GM20431 (cell line): ENCODE data around the gene ZBTB39.
"Not testable (repeated sequence)": the region's sequence is repeated elsewhere in the genome, so short reads cannot be mapped to it uniquely, and the experiment has no call there.

Experiments
- in situ Hi-C: fragments of 300-500 bp; cut with MseI, MboI; formaldehyde crosslinking; loops from one replicate; pipeline ENCODE4 v1.15.0; 2020; ENCODE audit warnings: low sequenced_read_pairs; ENCODE audit not compliant: unreplicated experiment

The ZBTB39 gene

DNA sequence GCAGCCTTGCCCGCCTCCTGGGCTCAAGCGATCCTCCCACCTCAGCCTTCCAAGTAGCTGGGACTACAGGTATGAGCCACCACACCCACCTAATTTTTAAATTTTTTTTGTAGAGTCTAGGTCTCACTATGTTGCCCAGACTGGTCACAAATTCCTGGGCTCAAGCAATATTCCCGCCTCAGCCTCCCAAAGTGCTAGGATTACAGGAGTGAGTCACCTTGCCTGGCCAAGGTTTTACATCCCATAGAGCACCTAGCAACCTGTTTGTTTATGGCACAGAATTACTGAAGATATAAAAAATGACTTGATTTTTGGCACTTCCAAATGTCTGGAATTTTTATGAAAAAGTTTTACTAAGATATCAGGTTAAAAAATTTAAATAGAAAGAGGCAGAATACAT, 27.1 kb upstream of the ZBTB39 start:
- in situ Hi-C loops: no loop called here

DNA sequence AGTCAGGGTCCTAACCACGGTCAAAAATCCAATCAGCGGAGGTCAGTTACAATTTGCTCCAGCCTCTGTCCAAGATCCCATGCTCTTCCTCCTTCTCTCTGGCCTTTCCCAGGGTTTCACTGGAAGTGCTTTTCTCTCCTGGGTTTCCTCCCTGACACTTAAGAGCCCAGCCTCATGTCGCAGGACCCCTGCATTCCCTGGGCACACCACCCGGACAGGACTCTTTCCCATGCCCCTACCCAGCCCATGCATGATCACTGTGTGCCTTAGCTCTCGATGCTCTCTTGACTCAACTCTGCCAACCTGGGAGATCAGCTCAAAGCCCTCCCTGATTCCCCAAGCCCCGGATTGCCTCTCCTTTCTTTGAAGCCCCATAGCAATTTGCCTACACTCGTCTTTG, 25.4 kb upstream of the ZBTB39 start:
- in situ Hi-C loops: no loop called here

DNA sequence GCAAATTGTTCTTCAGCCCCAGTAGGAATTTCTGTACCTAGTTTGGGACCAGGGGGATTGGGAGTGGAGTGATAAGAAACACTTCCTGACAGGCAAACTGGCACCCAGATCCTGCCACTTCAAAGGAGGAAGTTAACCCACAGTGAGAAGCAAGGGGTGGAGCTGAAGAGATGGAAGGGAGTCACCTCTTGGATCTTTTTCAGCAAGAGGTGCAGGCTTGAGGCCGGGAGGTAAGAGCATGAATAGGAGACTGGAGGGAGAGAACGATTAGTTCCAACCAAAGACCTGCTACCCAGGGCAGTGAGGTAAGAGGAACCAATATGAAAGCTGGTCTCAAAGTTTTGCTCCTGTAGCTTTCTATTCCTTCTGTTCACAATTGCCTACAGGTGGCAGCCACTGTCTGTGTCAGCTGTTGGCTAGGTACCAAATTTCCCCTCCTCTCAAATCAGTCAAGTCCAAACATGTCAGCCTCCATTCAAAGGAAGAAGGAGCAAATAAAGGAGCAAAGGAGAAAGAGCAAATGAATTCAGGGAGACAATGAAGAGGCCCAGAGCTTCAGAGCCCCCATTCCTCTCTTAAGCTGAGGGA, 24.9 kb upstream of the ZBTB39 start:
- in situ Hi-C loops: no loop called here

DNA sequence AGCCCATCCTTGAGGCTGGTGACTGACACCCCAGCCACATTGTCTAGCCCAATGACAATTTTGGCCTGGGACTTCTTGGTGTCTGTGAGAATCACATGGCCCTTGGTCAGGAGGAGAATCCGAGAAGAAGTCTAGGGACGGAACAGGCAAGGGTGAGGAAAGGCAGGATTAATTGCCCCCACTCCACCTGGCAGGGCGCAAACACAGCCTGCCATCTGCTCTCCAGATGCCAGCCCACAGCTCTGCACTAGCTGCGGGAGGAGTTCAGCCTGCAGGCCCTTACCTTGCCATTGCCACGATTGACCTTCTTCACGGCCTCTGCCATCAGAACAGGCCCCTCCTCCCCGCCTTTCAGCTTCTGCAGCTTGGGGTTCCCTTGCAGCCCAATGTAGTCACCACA, 23.1 kb upstream of the ZBTB39 start:
- in situ Hi-C loops: no loop called here

DNA sequence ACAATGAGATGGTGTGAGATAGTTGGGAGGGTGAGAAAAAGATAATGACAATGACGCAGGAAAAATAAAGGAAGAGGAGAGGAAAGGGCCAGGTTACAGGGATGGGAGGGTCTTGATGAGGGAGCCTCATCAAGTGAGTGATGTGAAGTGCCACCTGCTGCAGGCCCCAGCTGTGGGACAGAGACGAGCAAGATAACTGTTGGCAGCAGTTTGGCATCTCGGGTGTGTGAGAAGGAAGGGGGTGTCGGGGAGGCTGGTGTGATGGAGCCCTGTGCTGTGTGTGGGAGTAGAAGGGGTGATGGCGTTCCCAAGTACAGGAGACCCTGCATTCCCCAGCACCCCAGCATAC, 21.4 kb upstream of the ZBTB39 start:
- in situ Hi-C loops: no loop called here

DNA sequence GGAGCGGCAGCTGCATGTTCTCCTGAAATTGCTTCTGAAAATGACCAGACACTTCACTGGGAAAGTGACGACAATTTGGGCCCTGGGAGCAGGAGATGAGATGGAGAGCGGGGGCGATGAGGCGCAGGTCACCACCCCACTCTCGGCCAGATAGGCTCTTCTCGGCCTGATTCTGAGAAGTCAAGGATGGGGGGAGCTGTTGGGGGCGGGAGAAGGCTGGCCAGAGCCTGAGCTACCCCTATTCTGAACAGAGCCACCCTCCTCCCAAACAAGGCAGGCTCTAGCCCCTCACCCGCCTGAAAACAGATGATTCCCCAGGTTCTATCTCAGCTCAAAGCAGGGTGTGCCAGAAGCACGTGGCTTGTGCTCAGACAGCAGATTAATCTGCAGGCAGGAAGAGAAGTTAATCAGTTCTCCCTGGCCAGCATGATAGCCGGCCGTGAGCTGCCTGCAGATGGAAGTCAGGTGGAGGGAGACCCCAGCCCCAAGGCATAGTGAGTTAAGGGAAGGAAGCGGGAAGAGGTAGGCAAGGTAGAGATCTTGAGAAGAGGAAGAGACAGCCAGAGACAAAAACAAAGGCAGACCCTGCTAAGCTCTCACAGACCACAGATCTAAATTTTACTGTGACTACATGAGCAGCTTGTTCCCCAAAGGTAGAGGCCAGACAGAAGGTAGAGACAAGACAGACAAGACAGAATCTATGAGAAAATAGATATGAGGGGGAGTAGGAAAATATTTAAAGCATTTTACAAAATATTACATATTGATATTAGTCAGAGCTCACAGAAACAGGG, 20.9 kb upstream of the ZBTB39 start:
- in situ Hi-C loops: no loop called here

DNA sequence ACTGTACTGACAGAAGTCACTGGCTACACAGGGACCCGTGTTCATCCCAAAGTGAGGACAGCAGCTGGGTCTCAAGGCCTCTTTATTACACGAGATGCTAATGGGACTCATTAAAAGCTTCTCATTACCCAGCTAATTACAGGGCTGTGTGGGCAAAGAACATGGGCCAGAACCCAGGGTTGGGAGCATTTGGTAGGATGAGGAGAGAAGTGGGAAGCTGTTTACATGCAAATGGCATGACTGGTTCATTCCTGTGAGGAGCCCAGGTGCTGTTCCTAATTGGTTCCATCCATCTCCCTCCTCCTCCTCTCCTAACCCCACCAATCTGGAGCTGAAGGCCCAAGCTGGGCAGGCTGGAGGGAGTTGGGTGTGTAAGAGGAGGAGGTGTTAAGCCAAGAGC, 18.9 kb upstream of the ZBTB39 start:
- in situ Hi-C loops: no loop called here

DNA sequence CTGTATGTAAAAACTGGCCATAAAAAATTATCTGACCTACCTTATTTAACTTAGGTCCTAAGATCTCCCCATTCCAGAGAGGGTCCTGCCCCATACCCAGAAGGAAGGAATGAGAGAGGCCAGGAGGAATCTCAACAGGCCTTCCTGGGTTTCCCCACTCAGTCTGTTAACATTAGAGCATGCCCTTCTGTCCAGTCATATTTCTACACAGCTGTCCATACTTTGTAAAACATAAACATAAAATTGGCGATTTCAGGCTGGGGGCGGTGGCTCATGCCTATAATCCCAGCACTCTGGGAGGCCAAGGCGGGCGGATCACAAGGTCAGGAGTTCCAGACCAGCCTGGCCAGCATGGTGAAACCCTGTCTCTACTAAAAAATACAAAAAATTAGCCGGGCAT, 16.0 kb upstream of the ZBTB39 start:
- in situ Hi-C loops: not testable (repeated sequence)

DNA sequence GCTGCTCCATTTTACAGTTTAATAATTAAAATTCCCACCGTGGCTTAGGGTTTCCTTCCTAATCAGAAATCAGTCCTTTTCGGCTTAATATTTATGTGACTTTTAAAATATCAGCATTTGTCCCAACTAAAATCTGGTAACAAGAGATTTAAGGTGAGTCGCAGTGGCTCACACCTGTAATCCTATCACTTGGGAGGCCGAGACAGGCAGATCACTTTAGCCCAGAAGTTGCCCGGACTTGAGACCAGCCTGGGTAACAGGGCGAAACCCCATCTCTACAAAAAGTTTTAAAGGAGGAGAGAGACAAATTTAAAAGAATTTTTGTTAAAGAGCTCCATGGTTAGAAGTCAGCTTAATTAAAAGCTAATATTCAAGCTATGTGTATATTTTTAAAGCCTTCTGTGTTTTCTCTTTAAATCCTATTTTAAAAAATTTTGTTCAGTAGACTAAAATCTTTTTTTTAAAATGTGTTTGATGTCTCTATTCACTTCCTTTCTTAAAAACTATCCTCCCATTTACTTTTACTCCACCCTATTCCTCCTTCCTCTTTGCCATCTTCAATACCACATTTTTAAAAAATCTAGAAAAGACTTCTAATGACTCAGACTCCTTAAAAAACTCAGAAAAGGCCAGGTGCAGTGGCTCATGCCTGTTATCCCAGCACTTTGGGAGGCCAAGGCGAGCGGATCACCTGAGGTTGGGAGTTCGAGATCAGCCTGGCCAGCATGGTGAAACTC, 13.8 kb upstream of the ZBTB39 start:
- in situ Hi-C loops: loop anchor here (10.0 kb wide), 1 partner anchor 95 kb away; the partner anchor contains the start of gene STAT6

DNA sequence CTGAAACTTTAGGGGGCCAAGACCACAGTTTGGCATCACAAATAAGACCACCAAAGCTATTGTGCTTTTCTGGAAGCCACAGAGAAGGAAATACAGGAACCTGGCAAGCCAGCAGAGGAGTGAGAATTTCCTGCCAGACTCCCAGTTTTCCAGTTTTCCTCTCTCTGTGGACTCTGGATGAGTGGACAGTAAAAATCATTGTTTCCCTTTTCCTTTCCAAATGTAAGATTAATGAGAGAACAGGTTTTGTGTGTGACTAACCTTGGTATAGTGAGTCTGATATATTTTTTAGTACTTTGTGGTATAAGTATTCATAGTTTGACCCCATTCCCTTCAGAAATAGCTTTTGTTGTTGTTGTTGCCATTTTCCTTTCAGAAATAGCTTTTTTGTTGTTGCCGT, 12.6 kb upstream of the ZBTB39 start:
- in situ Hi-C loops: loop anchor here (10.0 kb wide), 1 partner anchor 96 kb away; the partner anchor contains the start of gene STAT6

DNA sequence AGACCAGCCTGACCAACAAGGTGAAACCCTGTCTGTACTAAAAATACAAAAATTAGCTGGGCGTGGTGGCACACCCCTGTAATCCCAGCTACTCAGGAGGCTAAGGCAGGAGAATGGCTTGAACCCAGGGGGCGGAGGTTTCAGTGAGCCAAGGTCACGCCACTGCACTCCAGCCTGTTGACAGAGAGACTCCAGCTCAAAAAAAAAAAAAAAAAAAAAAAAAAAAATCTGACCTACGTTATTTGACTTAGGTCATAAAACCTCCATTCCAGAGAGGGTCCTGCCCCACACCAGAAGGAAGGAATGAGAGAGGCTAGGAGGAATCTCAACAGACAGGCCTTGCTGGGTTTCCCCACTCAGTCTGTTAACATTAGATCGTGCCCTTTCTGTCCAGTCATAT, 12.0 kb upstream of the ZBTB39 start:
- in situ Hi-C loops: loop anchor here (10.0 kb wide), 1 partner anchor 96 kb away; the partner anchor contains the start of gene STAT6

DNA sequence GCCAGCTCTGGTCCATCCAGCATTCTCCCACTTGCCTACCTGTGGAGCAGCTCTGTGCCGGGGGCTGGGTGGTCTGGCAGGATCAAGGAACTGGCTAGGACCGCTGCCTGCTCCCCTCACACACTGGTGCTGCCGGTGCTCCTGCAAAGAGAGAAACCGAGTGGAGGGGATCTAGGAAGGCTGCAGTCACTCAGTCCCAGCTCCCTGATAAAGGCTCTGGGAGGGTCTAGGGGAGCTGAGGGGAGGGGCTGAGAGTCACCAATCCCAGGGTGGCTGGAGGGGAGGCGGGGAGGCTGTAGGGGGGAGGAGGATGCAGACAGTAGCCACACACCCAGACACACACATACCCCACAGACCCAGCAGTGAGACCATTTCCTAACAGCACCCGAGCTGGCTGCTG, 10.0 kb upstream of the ZBTB39 start, which contains the start of gene TAC3:
Gene TAC3 (minus strand): TSS at position 182 of the 400 bp plus-strand sequence. CDS start 732 bp downstream, outside the sequence.
- in situ Hi-C loops: loop anchor here (10.0 kb wide), 1 partner anchor 98 kb away; the partner anchor contains the start of gene STAT6

DNA sequence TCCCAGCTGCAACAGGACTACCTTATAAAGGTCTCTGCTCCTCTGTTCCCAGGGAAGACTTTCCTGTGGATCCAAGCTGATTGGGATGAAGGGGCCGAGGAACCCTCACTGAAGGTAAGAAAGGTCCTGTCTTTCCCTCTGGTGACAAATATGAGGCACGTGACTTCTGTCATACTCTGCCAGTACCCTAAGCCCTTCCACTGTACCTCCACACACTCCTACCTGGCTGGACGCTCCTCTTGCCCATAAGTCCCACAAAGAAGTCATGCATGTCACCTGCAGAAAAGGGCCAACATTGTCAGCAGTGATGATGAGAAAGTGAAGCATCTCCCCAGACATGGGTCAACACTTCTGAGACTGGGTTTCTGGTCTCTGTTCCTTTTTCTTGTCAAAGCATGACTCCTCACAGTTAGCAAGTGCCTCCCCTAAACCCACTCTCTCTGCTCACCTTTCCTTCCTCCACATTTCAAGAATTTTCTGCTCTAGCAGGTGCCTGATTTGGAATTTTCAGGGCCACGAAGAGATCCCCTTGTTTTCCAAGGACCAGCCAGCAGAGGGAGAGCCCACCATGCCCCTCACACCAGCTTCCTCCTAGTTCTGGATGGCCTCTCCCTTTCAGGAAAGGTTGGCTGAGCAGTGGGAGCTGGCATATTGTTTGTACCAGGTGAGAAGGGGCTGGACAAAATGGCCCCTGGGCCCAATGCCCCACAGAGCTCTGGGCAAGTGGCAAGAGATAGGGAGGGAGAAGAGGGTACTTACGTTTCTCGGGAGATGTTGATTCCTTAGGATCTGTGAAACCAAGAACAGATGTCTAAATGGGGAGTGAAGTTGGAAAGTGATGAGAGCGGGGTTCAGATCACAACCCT, 6.5 kb upstream of the ZBTB39 start:
- in situ Hi-C loops: loop anchor here (10.0 kb wide), 1 partner anchor 102 kb away; the partner anchor contains the start of gene STAT6

DNA sequence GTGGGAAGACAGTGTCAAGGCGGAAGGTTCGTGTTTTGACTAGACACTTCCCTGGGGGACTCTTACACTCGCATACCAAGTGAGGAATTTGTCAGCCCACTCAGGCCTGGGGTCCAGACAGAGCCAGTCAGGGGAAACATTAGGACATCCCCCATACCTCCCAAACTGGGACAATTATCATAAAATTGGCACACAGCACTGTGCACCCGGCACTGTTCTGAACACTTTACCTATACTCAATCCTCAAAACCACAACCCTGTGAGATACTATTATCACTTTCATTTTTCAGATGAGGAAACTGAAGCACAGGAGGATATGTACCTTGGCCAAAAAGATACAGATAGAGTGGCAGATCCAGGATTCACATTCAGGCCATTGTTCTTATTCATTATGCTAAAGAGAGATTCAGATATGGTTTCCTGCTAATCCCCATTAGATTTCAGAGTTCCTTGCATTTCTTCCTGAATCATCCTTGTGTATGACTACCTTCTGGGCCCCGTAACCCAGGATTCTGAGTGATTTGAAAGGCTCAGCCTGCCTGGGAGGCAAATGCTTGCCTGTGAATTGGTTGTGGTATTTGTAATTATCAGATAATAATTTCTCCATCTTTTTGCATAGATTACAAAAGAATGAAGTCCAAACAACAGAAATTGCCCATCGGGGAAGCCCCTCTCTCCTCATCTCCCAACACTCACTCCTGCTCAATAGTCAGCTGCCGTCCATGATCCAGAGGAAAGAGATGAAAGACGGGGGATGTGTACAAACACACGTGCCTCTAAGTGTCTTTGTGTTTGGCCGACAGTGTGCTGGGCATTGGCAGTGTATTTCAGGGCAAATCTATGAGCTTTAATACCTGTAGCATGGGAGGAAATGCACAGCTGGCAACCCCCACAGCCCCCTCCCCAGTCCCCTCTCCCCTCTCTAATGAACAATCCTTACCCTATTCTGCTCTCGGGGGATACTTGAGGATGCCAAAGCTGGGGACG, 5.4 kb upstream of the ZBTB39 start:
- in situ Hi-C loops: loop anchor here (10.0 kb wide), 1 partner anchor 103 kb away; the partner anchor contains the start of gene STAT6

DNA sequence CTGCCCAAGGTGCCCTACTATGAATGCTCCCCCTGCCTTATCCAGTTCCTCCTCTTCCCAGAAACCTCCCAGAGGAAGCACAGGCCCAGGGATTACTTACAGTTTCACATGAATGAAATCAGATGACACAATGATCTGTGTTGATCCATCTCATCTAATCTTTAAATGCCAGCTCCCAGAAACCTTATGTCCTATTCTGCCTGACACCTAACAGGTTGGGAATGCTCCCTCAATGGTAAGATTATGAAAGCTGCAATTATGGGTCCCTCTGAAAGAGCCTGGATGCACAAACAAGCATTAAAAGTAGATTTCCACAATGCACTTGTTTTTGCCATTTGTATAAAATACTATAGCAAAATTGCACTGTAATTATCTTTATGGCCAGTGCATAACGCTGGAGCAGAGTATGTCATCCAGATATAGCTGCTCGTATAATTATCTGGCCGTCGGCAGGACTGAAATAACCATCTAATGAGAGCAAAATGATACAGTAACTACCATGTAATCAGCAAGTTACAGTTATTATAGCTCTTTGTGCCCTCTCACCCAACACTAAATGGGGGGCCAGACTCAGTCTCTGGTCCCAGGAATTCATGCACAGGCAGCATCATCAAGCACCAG, 4.4 kb upstream of the ZBTB39 start:
- in situ Hi-C loops: loop anchor here (10.0 kb wide), 1 partner anchor 104 kb away; the partner anchor contains the start of gene STAT6

DNA sequence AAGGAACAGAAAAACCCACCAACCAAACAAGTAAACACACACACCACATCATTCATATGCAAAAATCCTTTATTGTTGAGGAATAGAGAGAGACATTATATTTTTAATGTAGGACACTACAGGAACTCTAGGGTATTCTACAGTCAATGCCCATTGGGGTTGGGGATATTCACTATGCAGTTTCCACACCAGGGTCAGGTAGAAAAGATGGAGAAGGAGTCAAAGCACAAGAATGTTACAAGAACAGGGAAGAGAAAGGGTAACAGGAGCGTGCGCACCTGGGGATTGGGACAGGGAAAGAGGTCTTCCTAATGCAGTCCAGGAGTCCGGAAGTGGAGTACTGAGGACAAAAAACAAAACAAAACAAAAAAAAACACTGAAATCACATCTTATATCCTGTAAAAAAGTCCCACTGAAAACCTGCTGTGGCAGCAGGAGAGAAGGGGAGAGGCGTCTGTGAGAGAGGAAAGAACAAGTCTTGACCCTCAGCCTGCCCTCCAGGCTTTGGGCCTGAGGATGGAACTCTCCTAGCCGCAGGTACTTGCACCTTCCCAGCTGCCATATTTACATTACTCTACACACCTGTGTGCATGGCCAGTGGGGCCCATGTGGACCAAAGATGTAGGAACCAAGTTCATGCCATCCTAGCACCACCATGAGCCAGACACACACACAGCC, 3.7 kb upstream of the ZBTB39 start:
- in situ Hi-C loops: loop anchor here (10.0 kb wide), 2 partner anchors 105 to 245 kb away; partner anchors contain the start of genes HSD17B6 and STAT6

DNA sequence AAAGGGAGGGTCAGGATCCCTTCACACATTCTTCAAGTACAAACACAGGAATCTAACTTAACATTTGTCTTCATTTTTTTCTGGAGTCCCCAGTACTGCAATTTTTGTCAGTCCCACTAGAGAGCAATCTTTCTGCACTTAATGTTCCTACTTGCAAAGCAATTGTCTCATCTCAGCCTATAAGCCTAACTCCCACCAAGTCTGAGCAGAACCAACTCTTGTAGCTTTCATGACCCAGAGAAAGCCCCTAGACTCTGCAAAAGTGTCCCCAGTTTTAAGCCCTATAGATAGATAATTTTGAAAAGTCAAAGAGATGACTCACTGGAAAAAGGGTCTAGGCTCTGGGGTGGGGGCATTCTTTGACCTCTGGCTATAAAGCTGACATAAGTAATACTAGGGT, 1.8 kb upstream of the ZBTB39 start:
- in situ Hi-C loops: loop anchor here (10.0 kb wide), 1 partner anchor 243 kb away; the partner anchor contains the start of gene HSD17B6
